ENCODE data around the gene PRELID3B. TPM values are rescaled to one million over a fixed set of nuclear protein-coding genes. Genes with fewer than 3 reads are reported as not detected.

The PRELID3B gene
- 10 to 100 TPM; 40.1 to 81.9 (median 63.3) TPM for total RNA-seq

DNA sequence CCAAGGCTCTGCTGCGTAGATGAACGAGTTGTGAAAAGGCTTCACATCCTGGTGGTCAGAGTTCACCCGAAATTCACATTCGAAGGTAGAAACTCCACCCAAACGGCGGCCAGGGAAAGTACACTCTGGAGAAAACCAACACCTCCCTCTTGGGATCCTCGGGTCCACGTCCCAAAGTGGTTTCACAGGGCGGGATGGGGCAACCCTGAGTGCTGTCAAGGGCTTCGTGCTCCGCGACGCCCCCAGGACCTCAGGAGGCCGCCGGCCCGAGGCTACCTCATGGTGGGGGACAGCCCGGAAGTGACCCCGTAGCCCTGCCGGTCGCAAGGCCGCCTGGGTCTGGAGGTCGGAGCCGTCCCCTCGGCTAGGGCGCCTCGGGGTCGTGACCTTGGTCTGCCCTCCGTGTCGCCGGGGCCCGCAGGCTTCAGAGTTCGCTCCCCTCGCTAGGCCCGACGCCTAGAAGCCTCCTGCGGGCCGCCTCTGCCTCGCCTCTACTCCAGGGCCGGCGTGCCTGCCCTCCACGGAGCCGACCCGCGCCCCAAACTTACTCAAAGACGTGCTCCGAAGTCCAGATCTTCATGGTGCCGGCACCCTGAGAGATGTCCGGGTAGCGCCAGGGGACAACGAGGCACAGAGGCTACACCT lies at the start of gene PRELID3B:
TSS of gene PRELID3B (minus strand) at position 636 of the 645 bp plus-strand sequence. CDS start at position 580, 56 bp downstream.
- ATAC-seq (replicated peaks in 6 of 8), result peak; percentile 24 to 61 (median 46)
- WGBS, 10 experiments, result 0 to 40% (median 17%) methylated on average over 1 to 17 of the region's 50 CpGs; no CpG with 5 or more reads in 2 of the 10 experiments
- peak within 1 kb of the TSS; percentile 13 to 77 for H3K27ac ChIP-seq
- peak within 1 kb of the TSS; percentile 43 to 68 (median 53) for H3K4me3 ChIP-seq
- H3K4me1 ChIP-seq (replicated peaks in 1 of 2), result peaks cover 23 to 40% of the 10 kb centered on the region in 2 donors
- in situ Hi-C loops (cut with MboI; ENCODE audit: low pct_unique_long_range_greater_than_20kb in 2 of 9, low sequenced_read_pairs in 9 of 9, unreplicated experiment in 9 of 9), result loop anchor here in 1 of 9 experiments (25.0 kb wide), 1 partner anchor 155 kb away; no protein-coding TSS in a partner anchor

GRCh38 chr20:59087829-59088433 lies 45.3 kb upstream of the PRELID3B start:
- peak; percentile 26 to 89 (median 58) for ATAC-seq (replicated peaks in 6 of 8)
- Histone ChIP-seq H3K27ac (no peak overlapping the region), H3K4me3 (no peak overlapping the region), H3K4me1 (replicated peaks in 1 of 2) (no peaks in the 10 kb centered on the region)
- in situ Hi-C loops (cut with MboI; ENCODE audit: low pct_unique_long_range_greater_than_20kb in 2 of 9, low sequenced_read_pairs in 9 of 9, unreplicated experiment in 9 of 9), result loop anchor here in 1 of 9 experiments (25.0 kb wide), 1 partner anchor 324 kb away; no protein-coding TSS in a partner anchor
- 0 to 50% (median 19%) methylated on average over 1 to 5 of the region's 5 CpGs; no CpG with 5 or more reads in 1 of the 10 experiments for WGBS, 10 experiments

- Histone ChIP-seq H3K4me3 (no peak overlapping the region), H3K27ac (no peak overlapping the region), H3K4me1 (replicated peaks in 1 of 2) (no peaks in the 10 kb centered on the region)
- in situ Hi-C loops (cut with MboI; ENCODE audit: low pct_unique_long_range_greater_than_20kb in 2 of 9, low sequenced_read_pairs in 9 of 9, unreplicated experiment in 9 of 9), result loop anchor here in 1 of 9 experiments (25.0 kb wide), 1 partner anchor 325 kb away; no protein-coding TSS in a partner anchor
- whole genome bisulfite sequencing, 10 experiments, result 27 to 100% (median 85%) methylated on average over 1 to 5 of the region's 5 CpGs
- no peak for ATAC-seq (replicated peaks in 6 of 8)
These were observed 44.3 kb upstream of the PRELID3B start for GRCh38 chr20:59086923-59087322.

DNA sequence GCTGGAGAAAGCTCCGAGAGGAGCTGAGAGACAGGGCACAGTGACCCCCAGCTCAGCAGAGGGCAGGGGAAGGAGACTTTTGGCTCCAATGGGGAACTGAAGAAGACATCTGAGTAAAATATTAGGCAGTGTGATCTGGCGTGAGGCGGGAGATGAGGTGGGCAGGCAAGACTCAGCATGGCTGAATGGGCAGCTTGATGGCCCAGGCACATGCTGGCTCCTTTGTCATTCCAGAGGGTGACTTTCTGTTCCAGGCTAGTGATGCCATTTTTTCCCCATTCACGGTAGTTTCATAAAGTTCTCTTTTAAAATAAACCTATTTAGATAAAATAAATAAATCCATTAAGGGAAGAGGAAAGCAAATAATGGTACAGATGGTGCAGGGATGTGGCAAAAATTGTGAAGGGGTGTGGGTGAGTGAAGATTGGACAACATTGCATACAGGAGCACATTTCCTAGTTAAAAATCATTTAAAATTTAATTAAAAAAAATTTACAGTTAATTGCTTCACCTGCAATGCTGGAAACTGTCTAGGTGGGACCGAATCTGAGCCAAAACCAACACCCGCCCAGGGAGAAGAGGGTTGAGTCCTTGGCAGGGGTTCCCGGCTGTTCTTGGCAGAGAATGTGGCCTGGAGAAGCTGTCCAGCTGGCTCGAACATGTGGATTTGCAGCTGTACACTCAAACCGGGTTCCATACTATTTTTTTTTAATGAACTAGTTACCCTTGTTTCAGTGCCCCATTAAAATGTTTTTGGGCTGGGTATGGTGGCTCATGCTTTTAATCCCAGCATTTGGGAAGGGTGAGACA lies 41.7 kb upstream of the PRELID3B start:
- no peak for ATAC-seq (replicated peaks in 6 of 8)
- Histone ChIP-seq H3K4me1 (replicated peaks in 1 of 2) (no peaks in the 10 kb centered on the region), H3K4me3 (no peak overlapping the region), H3K27ac (no peak overlapping the region)
- 15 to 100% (median 70%) methylated on average over 1 to 9 of the region's 9 CpGs for WGBS, 10 experiments
- in situ Hi-C loops (cut with MboI; ENCODE audit: low pct_unique_long_range_greater_than_20kb in 2 of 9, low sequenced_read_pairs in 9 of 9, unreplicated experiment in 9 of 9), result loop anchor here in 1 of 9 experiments (25.0 kb wide), 1 partner anchor 328 kb away; no protein-coding TSS in a partner anchor

DNA sequence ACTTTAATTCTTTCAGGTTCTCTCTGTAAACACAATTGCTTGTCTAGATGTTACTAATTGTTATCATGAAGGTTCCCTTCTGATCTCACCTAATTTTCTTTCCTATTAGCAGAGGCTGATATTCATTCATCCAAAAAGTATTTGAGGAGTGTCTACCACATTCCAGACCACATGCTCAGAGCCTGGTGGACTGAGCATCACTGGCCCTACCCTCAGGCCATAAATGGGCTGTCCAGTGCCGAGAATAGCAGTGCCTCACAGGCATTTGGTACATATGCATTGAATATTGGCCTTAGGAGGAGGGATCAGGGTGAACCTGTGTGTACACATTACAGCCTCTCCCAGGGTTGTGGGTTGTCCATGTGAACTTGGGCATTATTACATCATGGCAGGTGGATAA lies 40.4 kb upstream of the PRELID3B start:
- in situ Hi-C loops (cut with MboI; ENCODE audit: low pct_unique_long_range_greater_than_20kb in 2 of 9, low sequenced_read_pairs in 9 of 9, unreplicated experiment in 9 of 9), result loop anchor here in 1 of 9 experiments (25.0 kb wide), 1 partner anchor 329 kb away; no protein-coding TSS in a partner anchor
- H3K4me1 ChIP-seq (replicated peaks in 1 of 2), result no peaks in the 10 kb centered on the region
- 25 to 100% (median 80%) methylated on average over 1 of the region's 1 CpG; no CpG with 5 or more reads in 5 of the 10 experiments for WGBS, 10 experiments
- no peak overlapping the region for H3K27ac ChIP-seq
- peak in 3 of 8 experiments; percentile 72 to 99 (median 99) for ATAC-seq (replicated peaks in 6 of 8)
- no peak overlapping the region for H3K4me3 ChIP-seq

- in situ Hi-C loops (cut with MboI; ENCODE audit: low pct_unique_long_range_greater_than_20kb in 2 of 9, low sequenced_read_pairs in 9 of 9, unreplicated experiment in 9 of 9), result loop anchor here in 1 of 9 experiments (25.0 kb wide), 1 partner anchor 330 kb away; no protein-coding TSS in a partner anchor
- no peak overlapping the region for H3K4me3 ChIP-seq
- WGBS, 10 experiments, result 0 to 93% (median 43%) methylated on average over 2 to 3 of the region's 3 CpGs; no CpG with 5 or more reads in 3 of the 10 experiments
- ATAC-seq (replicated peaks in 6 of 8), result peak in 4 of 8 experiments; percentile 12 to 33 (median 27)
- no peaks in the 10 kb centered on the region for H3K4me1 ChIP-seq (replicated peaks in 1 of 2)
- H3K27ac ChIP-seq, result no peak overlapping the region
These were observed 39.6 kb upstream of the PRELID3B start for GRCh38 chr20:59082077-59082740.

GRCh38 chr20:59081036-59081435 lies 38.5 kb upstream of the PRELID3B start:
- Histone ChIP-seq H3K27ac (no peak overlapping the region), H3K4me1 (replicated peaks in 1 of 2) (no peaks in the 10 kb centered on the region), H3K4me3 (no peak overlapping the region)
- in situ Hi-C loops (cut with MboI; ENCODE audit: low pct_unique_long_range_greater_than_20kb in 2 of 9, low sequenced_read_pairs in 9 of 9, unreplicated experiment in 9 of 9), result loop anchor here in 1 of 9 experiments (25.0 kb wide), 1 partner anchor 331 kb away; no protein-coding TSS in a partner anchor
- no peak for ATAC-seq (replicated peaks in 6 of 8)
- WGBS, 10 experiments, result 20 to 91% (median 70%) methylated on average over 1 to 3 of the region's 3 CpGs; no CpG with 5 or more reads in 1 of the 10 experiments

DNA sequence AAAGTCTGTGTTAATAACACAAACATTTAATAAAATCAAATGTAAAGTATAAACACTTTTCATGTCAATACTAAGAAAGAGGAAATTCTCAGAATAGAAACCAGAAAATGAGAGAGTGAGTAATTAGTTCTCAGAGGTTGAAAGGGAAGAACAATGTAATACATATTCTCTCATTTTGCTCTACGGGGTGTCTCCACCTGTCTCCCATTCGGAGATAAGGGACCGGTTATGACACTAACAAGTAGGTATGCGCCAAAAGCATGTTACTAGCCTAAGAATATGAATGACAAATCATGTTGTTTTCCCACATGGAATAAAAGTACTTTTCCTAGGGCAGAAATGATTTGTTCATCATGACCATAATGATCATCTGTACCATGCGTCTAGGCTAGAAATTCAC lies 35.6 kb upstream of the PRELID3B start:
- 20 to 100% (median 84%) methylated on average over 1 to 5 of the region's 5 CpGs; no CpG with 5 or more reads in 3 of the 10 experiments for WGBS, 10 experiments
- Histone ChIP-seq H3K4me3 (no peak overlapping the region), H3K4me1 (replicated peaks in 1 of 2) (peaks cover 0 to 5% of the 10 kb centered on the region in 2 donors), H3K27ac (no peak overlapping the region)
- in situ Hi-C loops (cut with MboI; ENCODE audit: low pct_unique_long_range_greater_than_20kb in 2 of 9, low sequenced_read_pairs in 9 of 9, unreplicated experiment in 9 of 9), result loop anchor here in 1 of 9 experiments (25.0 kb wide), 1 partner anchor 334 kb away; no protein-coding TSS in a partner anchor
- no peak for ATAC-seq (replicated peaks in 6 of 8)

DNA sequence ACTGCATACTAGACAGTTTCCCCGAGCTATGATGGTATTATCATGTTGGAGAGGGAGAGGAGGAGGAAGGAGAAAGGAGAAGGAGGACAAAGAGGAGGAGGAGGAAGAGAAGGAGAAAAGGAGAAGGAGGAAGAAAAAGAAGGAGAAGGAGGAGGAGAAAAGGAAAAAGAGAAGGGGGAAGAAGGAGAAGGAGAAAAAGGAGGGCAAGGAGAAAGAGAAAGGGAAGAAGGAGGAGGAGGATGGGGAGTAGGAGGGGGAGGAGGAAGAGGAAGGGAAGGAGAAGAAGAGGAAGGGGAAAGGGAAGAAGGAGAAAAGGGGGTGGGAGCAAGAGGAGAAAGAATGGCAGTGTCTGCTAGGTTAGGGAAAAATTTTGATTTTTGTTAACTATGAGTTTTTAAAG lies 35.1 kb upstream of the PRELID3B start:
- H3K4me3 ChIP-seq, result no peak overlapping the region
- H3K27ac ChIP-seq, result no peak overlapping the region
- in situ Hi-C loops (cut with MboI; ENCODE audit: low pct_unique_long_range_greater_than_20kb in 2 of 9, low sequenced_read_pairs in 9 of 9, unreplicated experiment in 9 of 9), result loop anchor here in 1 of 9 experiments (25.0 kb wide), 1 partner anchor 335 kb away; no protein-coding TSS in a partner anchor
- 0 to 80% (median 16%) methylated on average over 1 of the region's 1 CpG; no CpG with 5 or more reads in 4 of the 10 experiments for WGBS, 10 experiments
- peaks cover 0 to 5% of the 10 kb centered on the region in 2 donors for H3K4me1 ChIP-seq (replicated peaks in 1 of 2)
- ATAC-seq (replicated peaks in 6 of 8), result no peak

- in situ Hi-C loops (cut with MboI; ENCODE audit: low pct_unique_long_range_greater_than_20kb in 2 of 9, low sequenced_read_pairs in 9 of 9, unreplicated experiment in 9 of 9), result loop anchor here in 1 of 9 experiments (25.0 kb wide), 1 partner anchor 336 kb away; no protein-coding TSS in a partner anchor
- WGBS, 10 experiments, result 14 to 100% (median 81%) methylated on average over 1 to 3 of the region's 4 CpGs; no CpG with 5 or more reads in 4 of the 10 experiments
- no peak overlapping the region for H3K27ac ChIP-seq
- H3K4me1 ChIP-seq (replicated peaks in 1 of 2), result peaks cover 0 to 5% of the 10 kb centered on the region in 2 donors
- no peak for ATAC-seq (replicated peaks in 6 of 8)
- no peak overlapping the region for H3K4me3 ChIP-seq
These were observed 33.4 kb upstream of the PRELID3B start for GRCh38 chr20:59075934-59076508.

- in situ Hi-C loops (cut with MboI; ENCODE audit: low pct_unique_long_range_greater_than_20kb in 2 of 9, low sequenced_read_pairs in 9 of 9, unreplicated experiment in 9 of 9), result loop anchor here in 1 of 9 experiments (25.0 kb wide), 1 partner anchor 138 kb away; no protein-coding TSS in a partner anchor
- Histone ChIP-seq H3K4me1 (replicated peaks in 1 of 2) (peaks cover 0 to 5% of the 10 kb centered on the region in 2 donors), H3K4me3 (no peak overlapping the region), H3K27ac (no peak overlapping the region)
- WGBS, 10 experiments, result 10 to 51% (median 42%) methylated on average over 2 to 3 of the region's 3 CpGs; no CpG with 5 or more reads in 1 of the 10 experiments
- ATAC-seq (replicated peaks in 6 of 8), result peak in 1 of 8 experiments; percentile 25
These were observed 31.9 kb upstream of the PRELID3B start for GRCh38 chr20:59074456-59074855.

All from motor neuron (in vitro differentiated cells).